K562 (cell line): ENCODE measurements around the gene RHBDF2.

Experiments used
- BACH1 ChIP-seq: fragments of 200-800 bp; sonication (Bioruptor generic); IDR thresholded peaks from 2 replicates; pipeline ENCODE4 v1.6.1; 2016; ENCODE audit warnings: missing genetic modification characterization, missing compliant biosample characterization
- CBX8 ChIP-seq: fragments of 200-600 bp; sonication (generic); IDR thresholded peaks from 2 replicates; pipeline ENCODE4 v1.6.1; 2012; ENCODE audit warnings: borderline replicate concordance, mixed run types, low read depth, mild to moderate bottlenecking, moderate library complexity, mixed read lengths, low read length, control low read depth, inconsistent platforms; ENCODE audit not compliant: poor library complexity, severe bottlenecking; ENCODE audit errors: extremely low read depth
- CHD2 ChIP-seq: IDR thresholded peaks from 2 replicates; pipeline ENCODE4 v1.6.1; 2011; ENCODE audit warnings: low read depth, low read length
- EZH2 ChIP-seq: IDR thresholded peaks from 2 replicates; pipeline ENCODE4 v1.6.1; 2012; ENCODE audit warnings: low read depth, mild to moderate bottlenecking, inconsistent platforms, low read length, borderline replicate concordance
- GATA2 ChIP-seq: sonication (generic); formaldehyde crosslinking; IDR thresholded peaks from 2 replicates; pipeline ENCODE4 v1.4.0; 2020; ENCODE audit warnings: mild to moderate bottlenecking, missing genetic modification reagents
- KLF1 ChIP-seq: fragments of 450-650 bp; IDR thresholded peaks from 2 replicates; pipeline ENCODE4 v1.6.1; 2016; ENCODE audit warnings: missing genetic modification characterization, missing compliant biosample characterization
- KLF16 ChIP-seq: IDR thresholded peaks from 2 replicates; pipeline ENCODE4 v1.6.1; 2016; ENCODE audit warnings: antibody characterized with exemption
- POLR2B ChIP-seq: fragments of 450-650 bp; IDR thresholded peaks from 2 replicates; pipeline ENCODE4 v1.6.1; 2018; ENCODE audit warnings: low read depth; ENCODE audit not compliant: partially characterized antibody
- SMARCE1 ChIP-seq: fragments of 450-650 bp; IDR thresholded peaks from 2 replicates; pipeline ENCODE4 v1.7.1; 2016; ENCODE audit warnings: mild to moderate bottlenecking
- ZNF12 ChIP-seq: sonication (generic); formaldehyde crosslinking; IDR thresholded peaks from 2 replicates; pipeline ENCODE4 v1.4.0; 2020; ENCODE audit warnings: mild to moderate bottlenecking, missing genetic modification reagents
- TF ChIP-seq, protein P1 (sequence below), 3 experiments: IDR thresholded peaks in 2 of 3; conservative IDR thresholded peaks in 1 of 3; 2 replicates each; pipeline ENCODE4 v1.5.1; 2011 to 2012; ENCODE audit warnings: low read length in 3 of 3, mild to moderate bottlenecking in 3 of 3, control low read depth in 2 of 3, improper control_type of control experiment in 1 of 3, inconsistent platforms in 1 of 3, low read depth in 1 of 3, mixed read lengths in 1 of 3, moderate library complexity in 1 of 3; ENCODE audit not compliant: insufficient read depth in 2 of 3

DNA sequence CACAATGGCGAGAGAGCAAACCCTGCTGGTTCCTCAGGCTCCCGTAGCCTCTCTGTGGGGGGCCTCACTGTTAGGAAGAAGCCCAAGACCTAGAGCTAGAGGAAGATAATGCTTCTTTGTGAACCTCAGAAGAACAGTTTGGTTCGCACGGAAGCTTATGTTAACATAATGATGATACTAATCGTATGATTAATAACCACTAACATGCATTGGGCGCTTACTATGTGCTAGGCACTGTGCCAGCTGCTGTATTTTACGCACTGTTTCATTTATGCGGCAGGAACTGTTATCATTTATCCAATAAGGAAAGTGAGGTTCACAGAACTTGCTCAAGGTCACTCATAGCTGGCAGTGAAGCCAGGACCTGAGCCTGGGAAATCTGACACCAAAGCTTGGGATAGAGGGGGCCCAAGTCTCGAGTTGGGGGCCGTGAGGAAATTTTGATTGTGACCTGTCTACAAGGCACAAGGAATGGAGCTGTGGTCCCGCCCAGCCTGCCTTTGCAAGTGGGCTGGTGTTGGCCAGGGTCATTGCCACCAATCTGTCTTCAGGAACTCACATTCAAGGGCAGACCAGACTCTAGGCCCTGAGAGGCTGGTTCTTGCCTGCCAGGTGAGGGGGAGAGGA is 45.4 kb upstream of the RHBDF2 start:
- TF ChIP-seq KLF16 (no peak), SMARCE1 (no peak), CBX8 (no peak), GATA2 (CRISPR knock-in tag) (no peak), EZH2 (no peak), BACH1 (tag) (no peak), CHD2 (no peak), ZNF12 (no peak), POLR2B (no peak), KLF1 (no peak)
- TF ChIP-seq, protein P1, sequence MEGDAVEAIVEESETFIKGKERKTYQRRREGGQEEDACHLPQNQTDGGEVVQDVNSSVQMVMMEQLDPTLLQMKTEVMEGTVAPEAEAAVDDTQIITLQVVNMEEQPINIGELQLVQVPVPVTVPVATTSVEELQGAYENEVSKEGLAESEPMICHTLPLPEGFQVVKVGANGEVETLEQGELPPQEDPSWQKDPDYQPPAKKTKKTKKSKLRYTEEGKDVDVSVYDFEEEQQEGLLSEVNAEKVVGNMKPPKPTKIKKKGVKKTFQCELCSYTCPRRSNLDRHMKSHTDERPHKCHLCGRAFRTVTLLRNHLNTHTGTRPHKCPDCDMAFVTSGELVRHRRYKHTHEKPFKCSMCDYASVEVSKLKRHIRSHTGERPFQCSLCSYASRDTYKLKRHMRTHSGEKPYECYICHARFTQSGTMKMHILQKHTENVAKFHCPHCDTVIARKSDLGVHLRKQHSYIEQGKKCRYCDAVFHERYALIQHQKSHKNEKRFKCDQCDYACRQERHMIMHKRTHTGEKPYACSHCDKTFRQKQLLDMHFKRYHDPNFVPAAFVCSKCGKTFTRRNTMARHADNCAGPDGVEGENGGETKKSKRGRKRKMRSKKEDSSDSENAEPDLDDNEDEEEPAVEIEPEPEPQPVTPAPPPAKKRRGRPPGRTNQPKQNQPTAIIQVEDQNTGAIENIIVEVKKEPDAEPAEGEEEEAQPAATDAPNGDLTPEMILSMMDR (IDR thresholded peaks at IDR 0.05 in 2 of 3, conservative IDR thresholded peaks at IDR 0.05 in 1 of 3; ENCODE audit: insufficient read depth in 2 of 3, low read depth in 1 of 3, low read length in 3 of 3), result no peak
